DMS114 treated with DMSO at 0.1 percent for 48 hours (cell line): ENCODE data around the gene OR10G8.
A peak's percentile ranks its signal among the peaks of the same experiment; 100 is the strongest.
"Not testable (repeated sequence)": the region's sequence is repeated elsewhere in the genome, so short reads cannot be mapped to it uniquely, and the experiment has no call there.

Experiments used
- DNase-seq: peaks from one replicate; lab custom pipeline; 2025; ENCODE audit not compliant: unreplicated experiment; lab: John Stamatoyannopoulos, UW

Gene OR10G8, protein sequence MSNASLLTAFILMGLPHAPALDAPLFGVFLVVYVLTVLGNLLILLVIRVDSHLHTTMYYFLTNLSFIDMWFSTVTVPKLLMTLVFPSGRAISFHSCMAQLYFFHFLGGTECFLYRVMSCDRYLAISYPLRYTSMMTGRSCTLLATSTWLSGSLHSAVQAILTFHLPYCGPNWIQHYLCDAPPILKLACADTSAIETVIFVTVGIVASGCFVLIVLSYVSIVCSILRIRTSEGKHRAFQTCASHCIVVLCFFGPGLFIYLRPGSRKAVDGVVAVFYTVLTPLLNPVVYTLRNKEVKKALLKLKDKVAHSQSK

DNA sequence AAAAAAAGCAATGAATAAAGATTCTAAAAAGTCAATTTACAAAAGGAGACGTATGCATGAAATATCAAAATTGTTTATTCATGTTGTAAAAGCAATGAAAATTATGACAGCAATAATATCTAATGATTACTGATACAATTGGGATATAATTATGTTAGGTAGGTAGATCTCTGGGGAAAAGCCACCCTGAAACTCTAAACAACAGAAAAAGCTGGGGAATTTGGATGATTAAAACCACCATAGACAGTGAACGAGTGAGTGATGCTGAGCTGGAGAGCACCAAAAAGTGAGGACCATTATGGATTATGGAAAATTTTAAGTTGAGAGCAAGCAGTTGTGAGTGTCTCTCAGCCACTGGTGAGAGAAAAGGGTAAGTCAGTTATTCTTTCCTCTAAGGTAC lies at the start of gene OR10G8:
Gene OR10G8 (plus strand): TSS at position 301 of the 400 bp plus-strand sequence. CDS start 2,825 bp downstream, outside the sequence.
- DNase-seq = no peak

DNA sequence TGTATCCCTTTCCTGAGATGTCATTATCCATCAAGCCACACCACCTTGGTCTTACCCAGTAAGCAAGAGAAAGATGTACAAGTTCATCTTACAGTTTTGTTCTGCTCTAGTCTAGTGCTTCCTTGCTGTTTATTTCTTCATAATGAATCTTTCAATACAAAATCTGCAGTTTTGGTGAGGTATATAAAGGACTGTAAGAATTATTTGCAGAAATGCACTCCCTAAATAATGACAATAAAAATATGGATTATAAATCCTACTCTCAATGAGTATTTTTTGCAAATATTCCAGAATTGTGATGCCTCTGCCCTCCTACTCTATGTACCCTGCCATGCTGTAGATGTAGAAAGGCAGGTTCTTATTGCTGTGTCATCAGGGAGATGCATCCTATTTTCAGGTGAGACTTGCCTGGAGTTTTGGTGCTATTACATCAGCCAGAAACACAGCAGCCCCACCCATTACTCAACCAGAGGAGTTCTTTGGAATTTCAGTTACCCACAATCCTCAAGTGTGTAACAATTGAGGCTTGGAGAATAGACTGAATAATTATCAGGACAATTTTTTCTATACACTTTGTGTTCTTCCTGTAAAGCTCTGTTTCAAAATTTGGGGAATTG lies 48.8 kb upstream of the OR10G8 start, which contains the start of gene OR10S1:
Gene OR10S1 (minus strand): TSS at position 51 of the 617 bp plus-strand sequence. CDS start 117 bp downstream, outside the sequence.
- no peak for DNase-seq

DNA sequence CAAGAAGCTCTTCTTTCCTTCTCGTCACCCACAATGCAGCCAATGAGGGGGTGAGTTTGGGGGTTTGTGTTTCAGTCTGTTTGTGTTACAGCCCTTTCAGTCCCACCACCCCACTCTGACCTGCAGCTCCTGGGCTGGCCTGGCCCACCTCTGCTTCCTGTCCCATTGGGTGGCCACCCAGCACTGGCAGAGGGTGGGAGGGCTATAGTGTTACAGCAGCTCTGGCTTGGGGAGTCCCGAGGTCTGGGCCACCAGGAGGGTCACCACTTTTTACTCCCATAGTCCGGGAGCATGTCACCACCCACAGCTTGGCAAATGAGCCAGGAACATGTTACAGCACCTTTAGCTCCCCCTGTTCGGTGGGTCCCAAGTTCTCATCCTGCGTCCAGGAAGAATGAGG lies 47.3 kb upstream of the OR10G8 start:
- no peak for DNase-seq

DNA sequence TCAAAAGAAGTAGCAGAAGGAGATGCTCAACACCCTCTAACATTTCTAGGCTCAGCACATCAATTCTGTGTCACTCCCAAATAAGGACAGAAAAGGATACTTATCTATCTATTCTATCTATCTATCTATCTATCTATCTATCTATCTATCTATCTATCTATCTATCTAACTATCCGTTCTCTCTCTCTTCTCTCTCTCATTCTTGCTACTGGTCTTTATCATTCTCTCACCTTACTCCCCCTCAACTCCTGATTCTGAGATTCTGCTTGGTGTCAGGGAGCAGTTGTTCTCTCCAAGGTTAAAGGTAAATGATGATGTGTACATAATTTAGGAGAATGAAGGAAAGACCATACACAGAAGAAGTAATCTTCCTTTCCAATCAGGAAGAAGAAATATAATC lies 31.5 kb upstream of the OR10G8 start, which contains the start of gene OR10G6:
Gene OR10G6 (minus strand): TSS at position 43 of the 400 bp plus-strand sequence. CDS start 0 bp downstream, at position 43.
- no peak for DNase-seq

DNA sequence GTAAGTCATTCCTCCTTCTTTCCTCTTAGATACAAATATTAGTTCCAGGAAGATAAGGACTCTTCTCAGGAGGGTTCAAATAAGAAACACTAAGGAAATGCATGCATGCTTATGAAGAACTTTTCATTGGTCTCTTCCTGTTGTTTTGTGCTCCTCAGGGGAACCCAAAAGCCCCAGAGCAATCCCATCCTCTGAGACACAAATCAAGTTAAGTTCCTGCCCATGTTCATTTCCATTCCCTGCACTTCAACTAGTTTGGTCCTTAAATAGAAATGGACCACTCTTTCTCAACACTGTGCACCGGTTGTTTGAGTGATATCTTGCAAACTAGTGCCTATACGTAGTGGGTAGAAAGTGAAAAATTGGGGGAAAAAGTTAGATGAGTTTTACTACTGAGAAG lies 13.9 kb upstream of the OR10G8 start, which contains the start of gene OR10G4:
Gene OR10G4 (plus strand): TSS at position 301 of the 400 bp plus-strand sequence. CDS start 2,578 bp downstream, outside the sequence.
- DNase-seq = no peak

DNA sequence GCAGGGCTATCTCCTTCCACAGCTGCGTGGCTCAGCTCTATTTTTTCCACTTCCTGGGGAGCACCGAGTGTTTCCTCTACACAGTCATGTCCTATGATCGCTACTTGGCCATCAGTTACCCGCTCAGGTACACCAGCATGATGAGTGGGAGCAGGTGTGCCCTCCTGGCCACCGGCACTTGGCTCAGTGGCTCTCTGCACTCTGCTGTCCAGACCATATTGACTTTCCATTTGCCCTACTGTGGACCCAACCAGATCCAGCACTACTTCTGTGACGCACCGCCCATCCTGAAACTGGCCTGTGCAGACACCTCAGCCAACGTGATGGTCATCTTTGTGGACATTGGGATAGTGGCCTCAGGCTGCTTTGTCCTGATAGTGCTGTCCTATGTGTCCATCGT lies 10.8 kb upstream of the OR10G8 start:
- DNase-seq = not testable (repeated sequence)

DNA sequence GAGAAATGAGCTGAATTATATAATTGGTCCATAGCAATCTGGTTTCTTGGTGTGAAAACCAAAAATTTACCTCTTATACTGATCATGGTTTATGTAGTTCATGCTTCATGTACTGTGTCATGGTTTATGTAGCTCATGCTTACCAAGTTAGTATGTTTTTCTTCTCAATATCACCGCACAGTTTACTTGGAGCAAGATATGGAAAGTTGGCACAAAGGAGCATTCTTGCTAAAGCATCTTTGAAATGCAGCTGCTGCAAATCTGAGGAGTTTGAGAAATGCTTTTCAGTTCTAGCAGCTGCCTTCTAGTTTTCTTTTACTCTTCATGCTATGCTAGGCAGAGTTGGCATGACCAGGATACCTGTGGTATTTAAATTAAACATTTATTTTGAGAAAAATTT lies 10.1 kb downstream of the OR10G8 start:
- no peak for DNase-seq

DNA sequence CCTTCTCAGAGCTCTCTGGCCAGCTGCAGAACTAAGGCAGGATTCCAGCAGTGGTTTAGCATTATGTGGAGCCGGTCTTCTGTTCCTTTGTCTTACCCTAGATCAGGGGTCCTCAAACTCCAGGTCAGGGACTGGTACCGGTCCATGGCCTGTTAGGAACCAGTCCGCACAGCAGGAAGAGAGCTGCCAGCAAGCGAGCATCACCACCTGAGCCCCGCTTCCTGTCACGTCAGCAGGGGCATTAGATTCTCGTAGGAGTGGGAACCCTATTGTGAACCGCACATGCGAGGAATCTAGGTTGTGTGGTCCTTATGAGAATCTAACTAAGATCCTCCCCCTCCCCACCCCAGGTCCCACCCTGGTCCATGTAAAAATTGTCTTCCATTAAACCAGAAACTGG lies 13.0 kb downstream of the OR10G8 start:
- no peak for DNase-seq

DNA sequence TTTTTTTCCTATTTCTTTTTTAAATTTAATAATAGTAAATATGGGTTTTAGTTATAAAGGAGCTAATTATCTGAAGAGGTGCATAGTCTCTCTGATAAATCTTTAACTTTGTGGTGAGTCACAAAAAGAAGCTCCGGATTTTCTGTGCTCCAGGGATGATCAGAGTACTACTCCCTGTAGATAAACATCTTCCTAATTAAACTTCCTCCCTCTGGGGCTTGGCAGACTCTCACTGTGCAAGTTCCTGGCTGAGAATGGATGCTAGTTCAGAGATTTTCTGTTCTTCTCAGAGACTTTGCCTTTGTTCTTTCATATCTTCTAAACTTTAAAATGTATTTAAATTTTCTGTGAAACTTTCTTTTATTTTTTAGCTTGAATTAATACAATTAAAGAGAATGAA lies 14.7 kb downstream of the OR10G8 start, which contains the start of gene OR10G7:
Gene OR10G7 (minus strand): TSS at position 72 of the 400 bp plus-strand sequence. CDS start 2,324 bp downstream, outside the sequence.
- DNase-seq = no peak

DNA sequence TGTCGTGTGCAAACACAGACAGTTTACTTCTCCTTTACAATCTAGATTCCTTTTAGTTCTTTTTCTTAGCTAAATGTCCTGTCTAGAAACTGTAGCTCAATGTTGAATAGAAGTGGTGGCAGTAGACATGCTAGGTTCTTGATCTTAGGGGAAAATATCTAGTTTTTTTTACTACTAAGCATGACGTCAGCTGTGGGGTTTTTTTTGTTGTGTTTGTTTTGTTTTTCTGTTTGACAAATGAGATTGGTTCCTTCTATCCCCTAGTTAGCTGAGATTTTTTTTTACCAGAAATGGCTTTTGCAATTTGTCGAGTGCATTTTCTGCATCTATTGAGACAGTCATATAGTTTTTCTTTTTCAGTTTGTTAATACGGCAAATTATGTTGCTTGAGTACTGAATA lies 16.8 kb downstream of the OR10G8 start:
- no peak for DNase-seq

DNA sequence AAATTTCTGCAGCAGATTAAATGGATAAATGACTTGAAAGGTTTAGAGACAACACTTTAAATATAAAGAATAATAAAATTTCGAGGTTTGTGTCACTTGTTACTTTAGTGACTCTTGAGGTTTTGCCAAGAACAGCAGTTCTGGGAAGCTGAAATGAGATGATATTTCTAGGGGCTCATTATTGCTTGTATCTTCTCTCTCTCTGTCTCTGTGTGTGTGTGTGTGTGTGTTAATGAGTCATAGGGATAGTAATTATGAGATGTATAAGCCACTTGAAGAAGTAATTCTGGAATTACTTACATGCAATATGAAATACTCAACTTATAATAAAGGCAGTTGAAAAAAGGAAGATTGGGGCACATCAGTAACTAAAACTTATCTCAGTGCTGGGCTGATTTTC lies 24.1 kb downstream of the OR10G8 start:
- no peak for DNase-seq

DNA sequence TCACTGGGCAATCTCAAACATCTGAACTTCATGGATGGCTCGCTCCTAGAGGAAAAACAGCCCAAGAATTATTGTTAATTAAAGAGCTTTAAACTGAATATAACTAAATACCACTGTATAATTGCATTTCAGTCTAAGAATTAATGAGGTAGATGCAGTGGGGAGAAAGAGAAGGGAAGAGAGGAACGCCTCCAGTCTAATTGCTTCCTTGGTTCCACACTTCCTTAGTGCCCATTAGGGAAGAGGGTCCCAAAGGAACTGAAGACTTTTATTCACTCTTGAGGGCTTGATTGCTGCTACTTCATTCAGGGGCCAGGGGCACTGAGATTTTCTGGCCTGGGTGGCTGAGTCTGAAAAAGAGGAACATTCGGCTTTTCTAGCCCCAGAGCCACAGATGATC lies 26.4 kb downstream of the OR10G8 start:
- DNase-seq = no peak

DNA sequence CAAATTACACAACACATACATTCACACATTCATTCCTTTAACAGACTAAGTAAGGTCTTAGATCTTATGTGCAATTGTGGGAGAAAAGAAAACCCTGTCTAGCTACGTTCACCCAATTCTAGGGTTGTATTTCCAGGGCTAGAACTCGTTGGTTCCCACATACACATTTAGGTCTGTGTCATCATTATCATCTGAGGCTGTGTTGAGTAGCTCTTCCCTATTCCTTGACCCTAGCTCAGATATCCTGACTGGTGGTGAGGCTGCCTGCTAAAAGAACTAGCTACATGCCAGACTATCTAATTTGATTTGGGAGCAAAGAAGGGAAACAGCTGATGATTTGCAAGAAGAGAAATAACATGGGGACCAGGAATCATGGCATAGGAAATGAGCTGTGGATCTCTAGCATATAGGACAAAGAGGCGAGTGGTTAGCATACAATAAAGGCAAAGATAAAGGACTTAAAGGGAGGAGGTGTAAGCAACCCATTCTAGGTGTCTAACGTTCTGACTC lies 42.1 kb downstream of the OR10G8 start:
- no peak for DNase-seq

DNA sequence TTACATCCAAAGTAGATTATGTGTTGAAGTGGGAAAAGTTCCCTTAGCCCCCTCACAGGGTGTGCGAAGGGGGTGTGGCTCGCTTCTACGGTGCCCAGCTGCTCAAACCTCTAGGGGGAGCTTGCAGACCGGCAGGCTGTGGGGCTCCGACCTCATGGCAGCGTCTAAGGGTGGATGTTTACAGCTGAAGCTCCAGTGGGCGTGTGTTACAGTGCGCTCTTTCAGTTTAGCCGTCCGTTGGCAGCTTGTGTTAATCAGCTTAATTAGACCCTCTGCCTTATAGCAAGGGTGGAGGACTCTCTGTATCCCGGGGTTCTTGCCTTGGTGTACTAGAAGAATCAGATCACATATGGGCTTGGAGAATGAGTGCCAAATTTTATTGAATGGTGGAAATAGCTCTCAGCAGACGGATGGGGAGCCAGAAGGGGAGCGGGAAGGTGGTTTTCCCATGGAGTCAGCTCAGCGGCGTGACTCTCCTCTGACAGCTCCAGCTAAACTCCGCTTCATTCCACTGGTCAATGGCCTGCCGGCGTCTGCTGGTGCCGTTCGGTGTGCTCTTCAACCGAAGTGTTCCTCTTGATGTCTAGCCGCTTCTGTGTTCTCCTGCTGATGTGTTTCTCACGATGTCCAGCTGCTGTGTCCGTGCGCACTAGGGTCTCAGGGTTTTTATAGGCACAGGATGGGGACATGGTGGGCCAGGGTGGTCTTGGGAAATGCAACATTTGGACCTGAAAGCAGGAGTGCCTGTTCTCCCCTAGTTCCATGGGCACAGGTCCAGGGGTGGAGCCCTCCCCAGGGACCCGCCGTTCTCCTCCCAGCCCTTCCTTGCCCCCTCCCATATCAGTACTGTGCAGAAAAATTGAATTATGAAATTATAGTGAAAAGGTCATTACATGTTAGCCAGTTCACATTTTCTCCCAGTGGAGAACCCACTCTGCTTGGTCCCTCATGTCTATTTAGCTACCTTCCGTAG lies 43.1 kb downstream of the OR10G8 start:
- peak; percentile 30 for DNase-seq

DNA sequence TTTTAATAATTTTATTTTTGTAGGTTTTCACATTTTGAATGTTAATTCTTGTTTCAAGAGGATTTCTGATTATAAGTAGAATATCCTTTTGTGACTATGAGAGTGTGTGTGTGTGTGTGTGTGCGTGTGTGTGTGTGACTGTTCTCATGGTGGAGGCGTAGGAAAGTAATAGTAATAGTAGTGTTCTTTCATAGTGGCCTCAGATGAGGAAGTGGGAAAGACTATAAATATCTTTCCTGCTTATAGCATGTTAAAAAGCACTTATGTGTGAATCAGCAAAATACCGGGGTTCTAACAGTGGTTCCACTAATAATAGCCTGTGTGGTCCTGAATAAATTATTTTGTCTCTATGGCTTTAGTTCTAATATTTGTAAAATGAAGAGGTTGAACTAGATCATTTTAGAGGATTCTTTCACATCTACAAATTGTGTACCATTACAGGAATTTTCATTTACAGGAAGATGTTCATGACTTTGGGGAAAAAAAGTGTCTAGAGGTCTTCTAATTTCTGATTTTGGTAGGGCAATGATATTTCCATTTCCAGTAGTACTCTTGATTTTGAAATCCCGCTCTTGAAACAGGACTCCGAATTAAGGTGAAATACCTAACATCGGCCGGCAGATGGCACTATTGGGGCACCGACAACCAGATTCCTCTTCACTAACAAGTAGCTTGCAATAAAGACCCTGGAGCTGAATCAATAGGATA lies 44.5 kb downstream of the OR10G8 start:
- peak; percentile 46 for DNase-seq

DNA sequence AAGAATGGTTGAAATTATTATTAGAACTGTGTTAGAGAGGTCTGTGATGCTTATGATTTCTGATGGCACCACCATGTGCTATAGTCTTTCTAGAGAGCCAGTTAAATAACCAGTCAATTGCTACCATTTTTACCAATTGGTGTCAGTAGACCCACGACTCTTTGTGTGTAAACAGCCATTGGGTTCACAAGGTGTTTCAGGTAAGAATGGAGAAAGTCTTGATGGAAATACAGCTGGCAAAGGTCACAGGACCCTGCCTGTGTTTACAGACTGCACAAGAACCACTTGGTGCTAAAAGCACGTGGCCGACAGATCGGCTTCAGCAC lies 45.0 kb downstream of the OR10G8 start:
- DNase-seq = peak; percentile 39

DNA sequence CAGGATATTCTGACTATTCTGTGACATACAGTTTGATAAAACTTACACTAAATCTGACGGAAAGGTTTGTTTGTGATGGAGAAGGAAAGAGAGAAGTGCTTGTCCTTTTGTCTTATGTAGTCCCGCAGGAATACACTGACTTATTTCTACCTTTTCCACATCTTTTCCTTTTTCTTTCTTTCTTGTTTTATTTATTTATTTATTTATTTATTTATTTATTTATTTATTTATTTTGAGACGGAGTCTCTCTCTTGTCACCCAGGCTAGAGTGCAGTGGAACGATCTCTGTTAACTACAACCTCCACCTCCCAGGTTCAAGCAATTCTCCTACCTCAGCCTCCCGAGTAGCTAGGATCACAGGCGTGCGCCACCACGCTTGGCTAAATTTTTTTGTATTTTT lies 45.5 kb downstream of the OR10G8 start:
- DNase-seq = no peak

DNA sequence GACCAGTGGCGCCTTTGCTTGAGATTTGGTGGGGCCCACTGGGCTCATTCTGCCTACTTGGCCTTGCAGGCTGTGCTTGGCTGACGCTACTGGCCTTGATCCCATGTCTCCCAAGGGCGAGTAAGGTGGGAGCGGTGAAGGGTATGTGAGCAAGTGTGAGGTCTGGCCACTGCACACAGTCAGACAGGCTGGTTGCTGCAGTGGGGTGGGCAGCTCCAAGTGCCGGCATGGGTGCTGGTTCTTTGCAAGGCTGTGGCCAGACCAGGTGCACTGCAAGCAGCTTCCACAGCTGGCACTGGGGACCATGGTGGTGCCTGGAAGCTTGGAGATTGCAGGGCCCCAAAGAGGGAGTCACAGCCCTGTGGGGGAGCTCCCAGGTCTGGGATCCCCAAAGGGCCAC lies 48.0 kb downstream of the OR10G8 start:
- no peak for DNase-seq

DNA sequence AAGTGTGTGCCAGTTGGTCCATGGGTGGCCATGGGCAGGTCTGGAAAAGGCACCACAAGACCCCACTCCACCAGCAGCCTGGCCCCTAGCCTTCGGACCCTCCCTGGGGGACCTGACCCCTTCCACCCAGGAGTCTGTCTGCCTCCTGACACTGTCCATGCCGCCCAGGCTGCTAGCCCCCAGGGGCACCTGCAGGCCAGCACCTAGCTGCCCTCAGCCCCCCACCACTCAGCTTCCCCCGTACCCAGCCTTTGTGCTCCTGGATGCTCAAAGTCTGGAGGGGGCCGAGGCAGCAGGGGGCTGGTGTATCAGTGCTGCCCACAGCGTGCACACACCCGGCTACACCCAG lies 48.9 kb downstream of the OR10G8 start:
- DNase-seq = no peak

DNA sequence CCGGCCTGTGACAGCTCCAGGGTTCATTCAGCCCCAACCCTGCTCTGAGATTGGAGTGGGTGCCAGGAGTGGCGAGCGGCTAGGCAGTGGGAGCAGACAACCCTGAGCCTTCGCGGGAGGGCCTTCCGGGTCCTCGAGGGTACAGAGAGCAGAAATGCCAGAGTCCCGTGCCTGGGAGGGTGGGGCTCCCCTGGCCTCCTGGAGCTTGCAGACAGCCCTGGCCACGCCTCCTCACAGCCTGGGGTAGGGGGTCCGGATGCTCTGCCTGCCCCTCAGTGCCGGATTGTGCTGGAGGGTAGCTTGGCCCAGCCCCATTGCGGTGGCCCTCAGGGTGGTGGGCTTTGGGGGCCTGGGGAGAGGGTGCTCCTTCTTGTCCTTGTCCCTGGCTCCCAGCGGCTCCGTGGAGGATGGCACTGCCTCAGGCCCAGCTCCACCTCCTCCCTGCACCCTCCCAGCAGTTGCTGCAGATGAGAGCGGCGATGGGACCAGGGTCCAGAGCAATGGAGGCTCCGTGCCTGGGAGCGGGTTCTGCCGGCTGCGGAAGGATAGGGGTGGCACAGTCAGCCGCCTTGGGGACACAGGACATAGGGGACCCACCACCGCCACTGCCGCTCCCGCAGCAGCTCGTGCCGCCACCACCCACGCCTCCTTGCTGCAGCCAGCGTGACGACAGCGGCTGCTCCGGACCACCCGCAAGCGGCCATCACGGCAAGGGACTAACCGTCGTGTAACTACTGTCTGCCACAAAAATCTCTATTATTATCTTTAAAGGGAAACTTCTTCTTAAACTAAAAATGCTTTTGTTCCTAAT lies 49.4 kb downstream of the OR10G8 start:
- peak; percentile 4 for DNase-seq
